Transverse colon (tissue), 4 donors: ENCODE data around the gene CCDC177.
A peak's percentile ranks its signal among the peaks of the same experiment; 100 is the strongest.

Experiments
- CTCF ChIP-seq, 5 experiments: fragments of 200-600 bp in 3 of 5; fragments of 450-650 bp in 2 of 5; sonication (generic) in 3 of 5; IDR thresholded peaks; 1 replicate in 2 of 5; 2 replicates in 3 of 5; pipeline ENCODE4 v1.5.1; 2016 to 2017; ENCODE audit warnings: antibody characterized with exemption in 5 of 5, inconsistent platforms in 3 of 5, mild to moderate bottlenecking in 2 of 5, moderate library complexity in 1 of 5
- EP300 ChIP-seq: sonication (generic); formaldehyde crosslinking; IDR thresholded peaks from one replicate; pipeline ENCODE4 v1.6.1; 2017; ENCODE audit warnings: antibody characterized with exemption, low read depth
- POLR2AphosphoS5 ChIP-seq, 3 donors: sonication (generic); formaldehyde crosslinking; IDR thresholded peaks; one replicate each; pipeline ENCODE4 v1.6.1; 2016; ENCODE audit warnings: antibody characterized with exemption in 3 of 3

GRCh38 chr14:69580009-69580577 is 5.4 kb upstream of the CCDC177 start:
- TF ChIP-seq CTCF (IDR thresholded peaks at IDR 0.05) (peak in 1 of 5 experiments; percentile 34), EP300 (no peak), POLR2AphosphoS5 (IDR thresholded peaks at IDR 0.05) (no peak)
